Stimulated activated CD4-positive, alpha-beta T cell treated with anti-CD3 and anti-CD28 coated beads, Interleukin-12 subunit alpha, Interleukin-12 subunit beta, amount 100 ng/mL, for 24 hours (primary cell): ENCODE data around the gene PNPT1.
"Not testable (repeated sequence)": the region's sequence is repeated elsewhere in the genome, so short reads cannot be mapped to it uniquely, and the experiment has no call there.

Experiments used
- DNase-seq, 2 experiments: peaks; one replicate each; pipeline ENCODE4 v3.0.0-alpha.2; 2020; ENCODE audit warnings: low read depth in 2 of 2

Gene PNPT1

GRCh38 chr2:55598056-55598795 lies 95.4 kb downstream of the PNPT1 start:
- no peak for DNase-seq

GRCh38 chr2:55596795-55597194 lies 96.8 kb downstream of the PNPT1 start:
- DNase-seq, result not testable (repeated sequence)

DNA sequence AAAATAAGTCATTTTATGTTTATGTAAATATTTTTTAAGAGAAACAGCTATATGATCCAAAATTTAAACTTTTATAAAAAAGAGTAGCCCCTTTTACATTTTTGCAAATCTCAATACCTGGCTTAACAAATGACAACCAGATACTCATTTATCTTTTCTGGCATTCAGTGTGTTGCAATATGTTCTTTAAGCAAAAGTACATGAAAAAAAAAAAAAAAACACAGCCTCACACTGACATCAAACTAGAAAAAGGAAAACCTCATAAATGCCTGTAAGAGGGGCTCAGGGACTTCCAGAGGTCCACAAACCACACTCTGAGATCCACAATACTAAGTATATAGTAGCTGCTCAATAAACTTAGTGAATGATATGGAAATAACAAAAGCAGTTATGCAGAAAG lies 98.1 kb downstream of the PNPT1 start:
- DNase-seq, result no peak

- no peak for DNase-seq
Observed at GRCh38 chr2:55592130-55592529, 101.5 kb downstream of the PNPT1 start.

- DNase-seq, result no peak
Observed at GRCh38 chr2:55590810-55591440, 102.7 kb downstream of the PNPT1 start.

GRCh38 chr2:55585451-55586080 lies 108.1 kb downstream of the PNPT1 start:
- DNase-seq, result no peak
